Prostate gland (tissue), 2 donors: Measurements from ENCODE around the gene CTPS1. TPM values are rescaled to one million over a fixed set of nuclear protein-coding genes. Genes with fewer than 3 reads are reported as not detected.

Source experiments
- DNase-seq: peaks from one replicate; pipeline ENCODE4 v3.0.0-alpha.2; 2019; ENCODE audit warnings: low spot score
- H3K27ac ChIP-seq, 2 donors: fragments of 200-600 bp; sonication (generic); 2 replicates each; pipeline ENCODE4 v1.5.1; 2017 to 2019
- H3K27me3 ChIP-seq: fragments of 200-600 bp; sonication (generic); replicated peaks from 2 replicates; pipeline ENCODE4 v1.5.1; 2019; ENCODE audit not compliant: insufficient read depth
- H3K36me3 ChIP-seq, 2 donors: fragments of 200-600 bp; sonication (generic); 1 replicate in 1 of 2; 2 replicates in 1 of 2; pipeline versions ENCODE4 v1.5.1 to v1.8.1; 2017 to 2019
- H3K4me1 ChIP-seq: fragments of 200-600 bp; sonication (generic); replicated peaks from 2 replicates; pipeline ENCODE4 v1.5.1; 2019
- H3K4me3 ChIP-seq, 2 donors: fragments of 200-600 bp; sonication (generic); 2 replicates each; pipeline ENCODE4 v1.5.1; 2017 to 2019
- H3K9me3 ChIP-seq: fragments of 200-600 bp; sonication (generic); 2 replicates; pipeline ENCODE4 v1.5.1; 2017
- POLR2A ChIP-seq: fragments of 450-650 bp; IDR thresholded peaks from one replicate; pipeline ENCODE4 v1.6.1; 2016; ENCODE audit warnings: antibody characterized with exemption, mild to moderate bottlenecking
- POLR2AphosphoS5 ChIP-seq: sonication (generic); formaldehyde crosslinking; IDR thresholded peaks from one replicate; pipeline ENCODE4 v1.6.1; 2017; ENCODE audit warnings: antibody characterized with exemption
- WGBS: methylation state at CpG from one replicate; pipeline ENCODE4 v1.1.5; 2018; 5-methylcytosine and 5-hydroxymethylcytosine counted together
- intact Hi-C: fragments of 100-400 bp; cut with DNase I; formaldehyde crosslinking; loops from one replicate; pipeline ENCODE4 v1.14.2; 2022
- total RNA-seq, 2 donors: library from RNA; depleted of rRNA; stranded (reverse); fragments of >200 nt; gene quantifications; one replicate each; pipeline ENCODE4 v1.1.0, GENCODE V29; 2016
- TF ChIP-seq, protein P1 (sequence below), 4 experiments: fragments of 200-600 bp in 2 of 4; fragments of 450-650 bp in 2 of 4; sonication (generic) in 2 of 4; IDR thresholded peaks; 1 replicate in 3 of 4; 2 replicates in 1 of 4; pipeline ENCODE4 v1.5.1; 2016 to 2019; ENCODE audit warnings: antibody characterized with exemption in 4 of 4, mild to moderate bottlenecking in 2 of 4, moderate library complexity in 2 of 4

Gene CTPS1
- total RNA-seq, 2 donors from 2014 or later = 8.9 to 56.5 TPM

DNA sequence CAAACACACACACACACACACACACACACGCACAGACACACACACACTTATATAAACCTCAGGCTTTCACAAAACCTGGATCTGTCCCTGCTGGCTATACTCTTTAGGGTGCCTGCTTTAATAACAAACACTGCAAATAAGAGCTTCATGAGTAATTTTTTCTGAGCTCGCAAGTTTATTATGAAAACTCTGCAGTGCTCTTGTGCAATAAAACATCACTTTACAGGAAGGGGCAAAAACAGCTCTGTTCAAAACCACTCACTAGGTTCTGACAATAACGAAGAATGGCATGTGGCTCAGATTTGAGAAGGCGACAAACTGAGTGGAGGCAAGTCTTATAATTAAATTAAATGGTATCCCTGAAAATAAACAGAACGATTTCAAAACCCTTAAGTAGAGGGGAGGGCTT, 42.6 kb upstream of the CTPS1 start:
- no peaks in the 10 kb centered on the region for H3K4me1 ChIP-seq
- TF ChIP-seq POLR2A = no peak
- TF ChIP-seq POLR2AphosphoS5 = no peak
- TF ChIP-seq, protein P1, sequence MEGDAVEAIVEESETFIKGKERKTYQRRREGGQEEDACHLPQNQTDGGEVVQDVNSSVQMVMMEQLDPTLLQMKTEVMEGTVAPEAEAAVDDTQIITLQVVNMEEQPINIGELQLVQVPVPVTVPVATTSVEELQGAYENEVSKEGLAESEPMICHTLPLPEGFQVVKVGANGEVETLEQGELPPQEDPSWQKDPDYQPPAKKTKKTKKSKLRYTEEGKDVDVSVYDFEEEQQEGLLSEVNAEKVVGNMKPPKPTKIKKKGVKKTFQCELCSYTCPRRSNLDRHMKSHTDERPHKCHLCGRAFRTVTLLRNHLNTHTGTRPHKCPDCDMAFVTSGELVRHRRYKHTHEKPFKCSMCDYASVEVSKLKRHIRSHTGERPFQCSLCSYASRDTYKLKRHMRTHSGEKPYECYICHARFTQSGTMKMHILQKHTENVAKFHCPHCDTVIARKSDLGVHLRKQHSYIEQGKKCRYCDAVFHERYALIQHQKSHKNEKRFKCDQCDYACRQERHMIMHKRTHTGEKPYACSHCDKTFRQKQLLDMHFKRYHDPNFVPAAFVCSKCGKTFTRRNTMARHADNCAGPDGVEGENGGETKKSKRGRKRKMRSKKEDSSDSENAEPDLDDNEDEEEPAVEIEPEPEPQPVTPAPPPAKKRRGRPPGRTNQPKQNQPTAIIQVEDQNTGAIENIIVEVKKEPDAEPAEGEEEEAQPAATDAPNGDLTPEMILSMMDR (IDR thresholded peaks at IDR 0.05) = no peak
- intact Hi-C loops = no loop called here
- H3K27ac ChIP-seq = no peak overlapping the region
- 51% methylated on average over 5 of the region's 5 CpGs for WGBS
- no peak for DNase-seq
- no peaks in the 10 kb centered on the region for H3K9me3 ChIP-seq
- no peaks in the 10 kb centered on the region for H3K27me3 ChIP-seq
- H3K36me3 ChIP-seq = no peaks in the 10 kb centered on the region
- no peak overlapping the region for H3K4me3 ChIP-seq

DNA sequence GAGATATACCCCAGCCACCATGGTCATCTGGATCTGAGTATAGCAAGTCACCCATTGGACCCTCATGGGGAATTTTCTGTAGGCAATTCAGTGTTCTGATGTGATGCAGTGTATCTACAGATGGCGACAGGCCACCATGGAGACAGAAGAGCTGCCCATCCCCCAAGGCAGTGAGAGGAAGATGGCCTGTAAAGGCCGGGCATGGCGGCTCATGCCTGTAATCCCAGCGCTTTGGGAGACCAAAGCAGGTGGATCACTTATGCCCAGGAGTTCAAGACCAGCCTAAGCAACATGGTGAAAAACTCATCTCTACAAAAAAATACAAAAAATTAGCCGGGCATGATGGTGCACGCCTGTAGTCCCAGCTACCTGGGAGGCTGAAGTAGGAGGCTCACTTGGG, 41.1 kb upstream of the CTPS1 start:
- Histone ChIP-seq H3K27me3 (no peaks in the 10 kb centered on the region), H3K27ac (no peak overlapping the region), H3K36me3 (no peaks in the 10 kb centered on the region), H3K9me3 (no peaks in the 10 kb centered on the region), H3K4me3 (no peak overlapping the region), H3K4me1 (no peaks in the 10 kb centered on the region)
- no peak for TF ChIP-seq POLR2AphosphoS5
- TF ChIP-seq, protein P1 (IDR thresholded peaks at IDR 0.05) = no peak
- intact Hi-C loops = no loop called here
- no peak for DNase-seq
- 98% methylated on average over 6 of the region's 6 CpGs for WGBS

DNA sequence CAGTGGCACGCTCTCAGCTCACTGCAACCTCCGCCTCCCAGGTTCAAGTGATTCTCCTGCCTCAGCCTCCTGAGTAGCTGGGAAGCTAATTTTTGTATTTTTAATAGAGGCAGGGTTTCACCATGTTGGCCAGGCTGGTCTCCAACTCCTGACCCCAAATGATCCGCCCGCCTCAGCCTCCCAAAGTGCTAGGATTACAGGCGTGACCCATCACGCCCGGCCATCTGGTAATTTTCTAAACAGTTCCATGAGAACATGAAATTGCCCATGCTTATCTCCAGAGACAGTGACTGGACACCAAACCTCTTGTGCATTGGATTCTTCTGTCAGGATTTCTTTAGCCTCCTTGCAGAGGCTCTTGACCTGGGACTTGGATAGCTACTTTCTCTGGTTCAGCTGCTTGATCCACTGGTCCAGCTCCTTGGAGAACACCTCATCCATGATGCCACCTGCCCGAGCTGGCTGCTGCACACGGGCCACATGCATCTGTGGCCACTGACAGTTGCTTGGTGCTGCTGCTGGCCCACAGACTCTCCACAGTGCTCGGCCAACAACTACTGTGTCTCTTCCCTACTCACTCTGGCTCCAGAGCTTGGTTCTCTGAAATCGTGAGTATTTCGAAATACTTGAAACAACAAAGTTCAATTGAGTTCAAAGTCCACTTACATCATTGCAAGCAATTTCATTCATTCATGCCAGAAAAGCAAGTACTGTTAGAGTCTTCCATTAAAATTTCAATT, 40.0 kb upstream of the CTPS1 start:
- Histone ChIP-seq H3K27ac (no peak overlapping the region), H3K4me3 (no peak overlapping the region), H3K4me1 (peaks cover 7% of the 10 kb centered on the region), H3K27me3 (no peaks in the 10 kb centered on the region), H3K9me3 (no peaks in the 10 kb centered on the region), H3K36me3 (no peaks in the 10 kb centered on the region)
- TF ChIP-seq POLR2A (no peak), POLR2AphosphoS5 (peak; percentile 32)
- TF ChIP-seq, protein P1 (IDR thresholded peaks at IDR 0.05) = no peak
- no peak for DNase-seq
- intact Hi-C loops = no loop called here
- 75% methylated on average over 12 of the region's 12 CpGs for whole genome bisulfite sequencing

DNA sequence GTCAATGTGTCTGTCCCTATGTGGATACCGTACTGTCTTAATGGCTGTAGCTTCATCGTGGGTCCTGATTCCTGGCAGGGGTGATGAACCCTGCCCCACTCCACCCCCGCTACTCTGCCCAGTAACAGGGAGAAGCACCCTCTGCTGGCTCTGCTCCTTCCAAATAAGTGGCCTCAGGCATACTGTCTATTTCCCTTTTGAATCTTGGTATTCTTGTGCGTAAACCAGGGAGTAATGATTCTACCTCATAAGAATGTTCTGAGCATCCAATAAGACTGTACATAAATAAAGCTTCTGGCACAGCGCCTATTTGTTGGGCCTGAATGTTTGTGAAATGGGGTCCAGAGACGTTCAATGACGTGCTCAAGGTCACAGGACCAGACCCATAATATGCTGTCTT, 35.2 kb upstream of the CTPS1 start:
- Histone ChIP-seq H3K27me3 (no peaks in the 10 kb centered on the region), H3K4me3 (no peak overlapping the region), H3K4me1 (peaks cover 7% of the 10 kb centered on the region), H3K27ac (peak overlapping the region; percentile 75 to 76), H3K36me3 (no peaks in the 10 kb centered on the region), H3K9me3 (no peaks in the 10 kb centered on the region)
- intact Hi-C loops = no loop called here
- TF ChIP-seq, protein P1 (IDR thresholded peaks at IDR 0.05) = peak in 2 of 4 experiments; percentile 27 to 30
- TF ChIP-seq POLR2A (no peak), POLR2AphosphoS5 (peak; percentile 68)
- DNase-seq = peak; percentile 40
- WGBS = 30% methylated on average over 7 of the region's 7 CpGs

DNA sequence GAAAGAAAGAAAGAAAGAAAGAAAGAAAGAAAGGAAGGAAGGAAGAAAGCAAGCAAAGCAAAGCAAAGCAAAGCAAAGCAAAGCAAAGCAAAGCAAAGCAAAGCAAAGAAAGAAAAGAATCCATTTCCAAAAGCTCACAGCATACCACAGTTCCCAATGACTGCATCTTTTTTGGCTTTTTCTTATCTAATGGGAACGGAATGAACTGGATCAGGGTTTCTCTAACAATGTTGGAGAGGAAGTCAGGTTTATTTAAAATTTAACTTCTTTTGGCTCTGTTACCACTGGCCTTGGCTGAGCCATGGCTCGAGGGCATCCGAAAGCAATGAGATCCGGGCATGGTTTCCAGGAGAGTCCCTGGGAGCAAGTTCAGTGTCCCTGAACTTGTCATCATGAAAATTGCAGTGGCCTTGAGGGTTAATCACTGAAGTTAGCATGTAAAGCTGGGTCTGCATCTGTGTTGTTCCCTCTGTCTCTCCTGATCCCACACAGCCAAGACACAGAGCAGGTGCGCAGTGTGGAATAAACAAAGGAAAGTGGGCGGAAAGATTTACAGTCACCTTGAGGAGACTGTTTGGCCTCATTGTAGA, 34.6 kb upstream of the CTPS1 start:
- Histone ChIP-seq H3K27ac (peak overlapping the region; percentile 75 to 76), H3K9me3 (no peaks in the 10 kb centered on the region), H3K36me3 (no peaks in the 10 kb centered on the region), H3K4me1 (peaks cover 7% of the 10 kb centered on the region), H3K27me3 (no peaks in the 10 kb centered on the region), H3K4me3 (no peak overlapping the region)
- peak; percentile 64 for DNase-seq
- intact Hi-C loops = no loop called here
- 12% methylated on average over 6 of the region's 6 CpGs for WGBS
- peak; percentile 80 for TF ChIP-seq POLR2AphosphoS5
- TF ChIP-seq, protein P1 (IDR thresholded peaks at IDR 0.05) = no peak
- TF ChIP-seq POLR2A = no peak
